H1 (cell line): Measurements from ENCODE around the gene CHSY1. TPM values are rescaled to one million over a fixed set of nuclear protein-coding genes. Genes with fewer than 3 reads are reported as not detected.

Source experiments
- CTCF ChIA-PET: fragments of 300-600 bp; sonication (Branson Sonifier 250); formaldehyde crosslinking; loops from one replicate; lab custom pipeline; 2021; ENCODE audit not compliant: partially characterized antibody; lab: Charles Lee
- POLR2A ChIA-PET: fragments of 300-600 bp; sonication (Branson Sonifier 250); formaldehyde crosslinking; loops from one replicate; lab custom pipeline; 2021; ENCODE audit warnings: inconsistent platforms; ENCODE audit not compliant: partially characterized antibody; lab: Charles Lee
- DNase-seq, 2 experiments: peaks; one replicate each; pipeline versions ENCODE4 v3.0.0 to v3.0.0-alpha.2; 2010 to 2022; ENCODE audit warnings: low spot score in 2 of 2, low read depth in 1 of 2, mixed read lengths in 1 of 2
- FAIRE-seq: peaks from 2 replicates; lab custom pipeline; 2011; peaks lifted over from hg19 to GRCh38; lab: Jason Lieb, UNC
- H2AFZ ChIP-seq: 2 replicates; pipeline ENCODE4 v1.8.1; 2012; ENCODE audit warnings: low read length, inconsistent platforms
- H2AK5ac ChIP-seq: 2 replicates; pipeline ENCODE4 v1.6.1; 2013; ENCODE audit warnings: low read depth, low read length
- H2BK120ac ChIP-seq: replicated peaks from 2 replicates; pipeline ENCODE3; 2013; ENCODE audit warnings: low read depth, low read length, inconsistent platforms
- H2BK12ac ChIP-seq: 2 replicates; pipeline ENCODE4 v1.6.1; 2013; ENCODE audit warnings: low read depth, low read length
- H2BK15ac ChIP-seq: 2 replicates; pipeline ENCODE4 v1.6.1; 2013; ENCODE audit warnings: low read length
- H2BK20ac ChIP-seq: 2 replicates; pipeline ENCODE4 v1.6.1; 2013; ENCODE audit warnings: low read length
- H2BK5ac ChIP-seq: 2 replicates; pipeline ENCODE4 v1.6.1; 2013; ENCODE audit warnings: low read depth, low read length
- H3K14ac ChIP-seq: 2 replicates; pipeline ENCODE4 v1.6.1; 2013; ENCODE audit warnings: inconsistent platforms; ENCODE audit not compliant: insufficient read length
- H3K18ac ChIP-seq: 2 replicates; pipeline ENCODE4 v1.6.1; 2013; ENCODE audit warnings: low read length; ENCODE audit errors: extremely low read depth
- H3K23ac ChIP-seq: 2 replicates; pipeline ENCODE4 v1.6.1; 2013; ENCODE audit warnings: inconsistent platforms; ENCODE audit not compliant: insufficient read length
- H3K23me2 ChIP-seq: 2 replicates; pipeline ENCODE4 v1.6.1; 2013; ENCODE audit warnings: low read depth, low read length
- H3K27ac ChIP-seq: 2 replicates; pipeline ENCODE4 v1.6.1; 2011; ENCODE audit warnings: low read depth, low read length, inconsistent platforms
- H3K27me3 ChIP-seq, 4 experiments: replicated peaks in 1 of 4; 1 replicate in 1 of 4; 2 replicates in 3 of 4; pipeline versions ENCODE4 v1.6.1 to v1.8.1; 2011 to 2013; ENCODE audit warnings: low read length in 3 of 4, mild to moderate bottlenecking in 3 of 4, inconsistent platforms in 2 of 4, mixed read lengths in 2 of 4, moderate library complexity in 1 of 4; ENCODE audit not compliant: control insufficient read depth in 3 of 4, insufficient read depth in 3 of 4; ENCODE audit errors: extremely low read depth in 1 of 4
- H3K36me3 ChIP-seq, 4 experiments: 2 replicates each; pipeline versions ENCODE4 v1.6.1 to v1.8.1; 2011 to 2013; ENCODE audit warnings: mild to moderate bottlenecking in 4 of 4, low read length in 3 of 4, moderate library complexity in 2 of 4, control low read depth in 1 of 4, inconsistent platforms in 1 of 4; ENCODE audit not compliant: insufficient read depth in 4 of 4, control insufficient read depth in 2 of 4
- H3K4ac ChIP-seq: replicated peaks from 2 replicates; pipeline ENCODE3; 2013; ENCODE audit warnings: low read length, low read depth, mixed read lengths, inconsistent platforms; ENCODE audit not compliant: insufficient read length
- H3K4me1 ChIP-seq, 4 experiments: replicated peaks in 1 of 4; 1 replicate in 1 of 4; 2 replicates in 3 of 4; pipeline versions ENCODE4 v1.6.1 to v1.8.1; 2011 to 2013; ENCODE audit warnings: low read length in 3 of 4, inconsistent platforms in 2 of 4, mixed read lengths in 1 of 4; ENCODE audit not compliant: insufficient read depth in 4 of 4, control insufficient read depth in 3 of 4
- H3K4me2 ChIP-seq, 2 experiments: 2 replicates each; pipeline versions ENCODE4 v1.6.1 to v1.8.1; 2011 to 2013; ENCODE audit warnings: low read depth in 2 of 2, low read length in 2 of 2, control low read depth in 1 of 2, inconsistent platforms in 1 of 2, mild to moderate bottlenecking in 1 of 2; ENCODE audit not compliant: insufficient read depth in 1 of 2
- H3K4me3 ChIP-seq, 4 experiments: fragments of 200-600, 300-600 bp in 1 of 4; sonication (generic), shearing (Covaris generic), sonication (Bioruptor Twin) in 1 of 4; 2 replicates each; pipeline versions ENCODE4 v1.5.1 to v1.8.1; 2011 to 2016; ENCODE audit warnings: low read length in 4 of 4, low read depth in 3 of 4, control low read depth in 2 of 4, inconsistent platforms in 2 of 4, mild to moderate bottlenecking in 2 of 4, mixed read lengths in 1 of 4, moderate library complexity in 1 of 4; ENCODE audit not compliant: insufficient read depth in 2 of 4; ENCODE audit errors: extremely low read depth in 1 of 4
- H3K56ac ChIP-seq: replicated peaks from 2 replicates; pipeline ENCODE3; 2013; ENCODE audit warnings: low read depth, mild to moderate bottlenecking, mixed read lengths, low read length, inconsistent platforms; ENCODE audit not compliant: insufficient read length
- H3K79me1 ChIP-seq: 2 replicates; pipeline ENCODE4 v1.6.1; 2013; ENCODE audit warnings: low read depth, low read length, control low read depth
- H3K79me2 ChIP-seq, 2 experiments: 2 replicates each; pipeline versions ENCODE4 v1.6.1 to v1.8.1; 2012 to 2013; ENCODE audit warnings: low read length in 2 of 2, mild to moderate bottlenecking in 2 of 2, inconsistent platforms in 1 of 2; ENCODE audit not compliant: insufficient read depth in 2 of 2, control insufficient read depth in 1 of 2
- H3K9ac ChIP-seq, 4 experiments: replicated peaks in 1 of 4; 1 replicate in 1 of 4; 2 replicates in 3 of 4; pipeline versions ENCODE4 v1.6.1 to v1.8.1; 2011 to 2013; ENCODE audit warnings: low read depth in 3 of 4, low read length in 3 of 4, control low read depth in 2 of 4, mild to moderate bottlenecking in 2 of 4, moderate library complexity in 2 of 4, inconsistent platforms in 1 of 4; ENCODE audit errors: extremely low read depth in 1 of 4
- H3K9me3 ChIP-seq, 2 experiments: 2 replicates each; pipeline versions ENCODE4 v1.6.1 to v1.8.1; 2012 to 2013; ENCODE audit warnings: mild to moderate bottlenecking in 2 of 2, moderate library complexity in 2 of 2, control low read depth in 1 of 2, inconsistent platforms in 1 of 2, low read depth in 1 of 2, low read length in 1 of 2, mixed read lengths in 1 of 2; ENCODE audit not compliant: insufficient read depth in 2 of 2
- H4K20me1 ChIP-seq, 2 experiments: replicated peaks in 1 of 2; 2 replicates each; pipeline versions ENCODE3 to v1.8.1; 2011 to 2013; ENCODE audit warnings: inconsistent platforms in 2 of 2, low read length in 2 of 2, mild to moderate bottlenecking in 1 of 2; ENCODE audit not compliant: insufficient read depth in 2 of 2, control insufficient read depth in 1 of 2
- H4K5ac ChIP-seq: 2 replicates; pipeline ENCODE4 v1.6.1; 2013; ENCODE audit warnings: low read length, low read depth, mixed read lengths, inconsistent platforms; ENCODE audit not compliant: insufficient read length
- H4K8ac ChIP-seq: 2 replicates; pipeline ENCODE4 v1.8.0; 2013; ENCODE audit warnings: mild to moderate bottlenecking, moderate library complexity, low read length, inconsistent platforms; ENCODE audit not compliant: insufficient read depth; ENCODE audit errors: extremely low read depth
- H4K91ac ChIP-seq: replicated peaks from 2 replicates; pipeline ENCODE3; 2013; ENCODE audit warnings: low read length, mixed read lengths, inconsistent platforms; ENCODE audit not compliant: insufficient read length
- CBX5 ChIP-seq: fragments of 300-800, 300-1000 bp; sonication (generic); IDR thresholded peaks from 2 replicates; pipeline ENCODE4 v1.7.1; 2016; ENCODE audit warnings: antibody characterized with exemption, low read length, low read depth
- CEBPB ChIP-seq: IDR thresholded peaks from 2 replicates; pipeline ENCODE4 v1.6.1; 2012; ENCODE audit warnings: low read depth, low read length
- EGR1 ChIP-seq: IDR thresholded peaks from 2 replicates; pipeline ENCODE4 v1.6.1; 2011; ENCODE audit warnings: low read depth, low read length, borderline replicate concordance
- EP300 ChIP-seq, 2 experiments: IDR thresholded peaks; 1 replicate in 1 of 2; 2 replicates in 1 of 2; pipeline ENCODE4 v1.6.1; 2011 to 2012; ENCODE audit warnings: low read depth in 2 of 2, low read length in 2 of 2, mild to moderate bottlenecking in 2 of 2, borderline replicate concordance in 1 of 2, inconsistent platforms in 1 of 2, moderate library complexity in 1 of 2
- EZH2 ChIP-seq: fragments of 200-600 bp; sonication (generic); IDR thresholded peaks from 2 replicates; pipeline ENCODE4 v1.7.1; 2012; ENCODE audit warnings: low read depth, mild to moderate bottlenecking, moderate library complexity, low read length, inconsistent platforms; ENCODE audit not compliant: severe bottlenecking
- HDAC2 ChIP-seq, 2 experiments: fragments of 300-600 bp in 1 of 2; sonication (generic) in 1 of 2; IDR thresholded peaks; 2 replicates each; pipeline ENCODE4 v1.6.1; 2011 to 2012; ENCODE audit warnings: low read depth in 2 of 2, low read length in 2 of 2, mild to moderate bottlenecking in 2 of 2, moderate library complexity in 2 of 2, borderline replicate concordance in 1 of 2, inconsistent platforms in 1 of 2
- JUN ChIP-seq: IDR thresholded peaks from 2 replicates; pipeline ENCODE4 v1.6.1; 2011; ENCODE audit warnings: low read depth, mild to moderate bottlenecking, improper control_type of control experiment, low read length
- RBBP5 ChIP-seq: IDR thresholded peaks from 2 replicates; pipeline ENCODE4 v1.7.1; 2012; ENCODE audit warnings: low read depth, mild to moderate bottlenecking, inconsistent platforms, low read length, moderate library complexity, borderline replicate concordance
- SIRT6 ChIP-seq: IDR thresholded peaks from one replicate; pipeline ENCODE4 v1.7.1; 2012; ENCODE audit warnings: low read length, inconsistent platforms
- SRF ChIP-seq: IDR thresholded peaks from 2 replicates; pipeline ENCODE4 v1.6.1; 2011; ENCODE audit warnings: mild to moderate bottlenecking, low read depth, low read length, moderate library complexity
- SUZ12 ChIP-seq: fragments of 200-600 bp; sonication (generic); IDR thresholded peaks from 2 replicates; pipeline ENCODE4 v1.6.1; 2012; ENCODE audit warnings: mild to moderate bottlenecking, inconsistent platforms, low read length, moderate library complexity, mixed read lengths
- TEAD4 ChIP-seq: IDR thresholded peaks from 2 replicates; pipeline ENCODE4 v1.6.1; 2012; ENCODE audit warnings: low read depth, low read length, inconsistent platforms, mixed read lengths
- ZNF274 ChIP-seq: IDR thresholded peaks from 2 replicates; pipeline ENCODE4 v1.7.0; 2012; ENCODE audit warnings: low read length, borderline replicate concordance; ENCODE audit errors: extremely low read depth
- WGBS, 2 experiments: shearing (Covaris generic) in 1 of 2; methylation state at CpG; one replicate each; pipeline versions ENCODE4 v1.1.6 to v1.1.7; 2013 to 2015; ENCODE audit warnings: low lambda C conversion rate in 2 of 2, mixed read lengths in 2 of 2, inconsistent platforms in 1 of 2, low coverage in 1 of 2, missing lambda C conversion rate in 1 of 2; ENCODE audit not compliant: insufficient replicate concordance in 2 of 2, insufficient coverage in 1 of 2, insufficient read length in 1 of 2; ENCODE audit errors: extremely low coverage in 1 of 2, missing lambda C conversion rate in 1 of 2; 5-methylcytosine and 5-hydroxymethylcytosine counted together
- polyA plus RNA-seq, 7 experiments: library from polyadenylated mRNA; depleted of rRNA in 3 of 7; stranded (reverse) in 5 of 7; unstranded in 2 of 7; fragments of >200 nt in 5 of 7; fragments of 200-250 nt in 2 of 7; gene quantifications; 1 replicate in 5 of 7; 2 replicates in 1 of 7; 4 replicates in 1 of 7; pipeline versions ENCODE4 v1.2.1 to v1.2.3, GENCODE V29; 2011 to 2013; ENCODE audit warnings: missing spikeins in 2 of 7, mixed read lengths in 2 of 7
- total RNA-seq: library from RNA; stranded (reverse); fragmentation: NEBNext Ultra II Directional; extraction: Animal tissue kit (Norgen Biotek cat#: 25700); gene quantifications from 2 replicates; pipeline ENCODE4 v1.2.1, GENCODE V29; 2021

Gene CHSY1
- total and polyA plus RNA-seq, 2 of the 8 experiments (the other 6 are each of a cell fraction or from before 2014, with no cell fraction given), result 24.9 to 60.7 TPM

- no peak overlapping the region for H3K18ac ChIP-seq
- CTCF ChIA-PET, result interaction anchor here (0.6 to 2.7 kb wide), 6 partner anchors 9 to 206 kb away, joined by 3 to 9 read pairs (median 4); no protein-coding TSS in a partner anchor
- POLR2A ChIA-PET, result interaction anchor here (1.4 kb wide), 1 partner anchor 14 kb away, joined by 4 read pairs; no protein-coding TSS in a partner anchor
- H3K79me2 ChIP-seq, result peaks cover 25 to 100% of the 10 kb centered on the region in 2 experiments
- H2BK120ac ChIP-seq, result no peak overlapping the region
- H3K79me1 ChIP-seq, result peaks cover 18% of the 10 kb centered on the region
- no peak overlapping the region for H3K9ac ChIP-seq
- H2BK20ac ChIP-seq, result no peak overlapping the region
- H4K20me1 ChIP-seq, result peaks cover 10 to 27% of the 10 kb centered on the region in 2 experiments
- no peak overlapping the region for H2BK5ac ChIP-seq
- H2BK12ac ChIP-seq, result no peak overlapping the region
- no peaks in the 10 kb centered on the region for H3K9me3 ChIP-seq
- H4K91ac ChIP-seq, result no peak overlapping the region
- H3K36me3 ChIP-seq, result peaks cover 0 to 5% (median 2%) of the 10 kb centered on the region in 4 experiments; a peak in 1 of 8 replicates
- no peak overlapping the region for H3K23ac ChIP-seq
- H3K4me2 ChIP-seq, result no peak overlapping the region
- H4K8ac ChIP-seq, result no peak overlapping the region
- no peak overlapping the region for H3K4ac ChIP-seq
- H3K27me3 ChIP-seq, result no peaks in the 10 kb centered on the region
- no peaks in the 10 kb centered on the region for H3K23me2 ChIP-seq
- H2AK5ac ChIP-seq, result no peak overlapping the region
- no peak overlapping the region for H3K56ac ChIP-seq
- no peak overlapping the region for H3K4me3 ChIP-seq
- no peak overlapping the region for H2BK15ac ChIP-seq
- H3K27ac ChIP-seq, result no peak overlapping the region
- no peak for DNase-seq
- peaks cover 0 to 5% (median 1%) of the 10 kb centered on the region in 4 experiments; a peak in 2 of 7 replicates for H3K4me1 ChIP-seq
- FAIRE-seq, result no peak
- no peak overlapping the region for H2AFZ ChIP-seq
- no peak overlapping the region for H4K5ac ChIP-seq
- H3K14ac ChIP-seq, result no peak overlapping the region
- 96% methylated on average over 4 of the region's 4 CpGs; no CpG with 5 or more reads in 1 of the 2 experiments for whole genome bisulfite sequencing, 2 experiments
- TF ChIP-seq CEBPB (no peak), SIRT6 (no peak), SUZ12 (no peak), EP300 (IDR thresholded peaks at IDR 0.05; ENCODE audit: borderline replicate concordance in 1 of 2, low read depth in 2 of 2, low read length in 2 of 2) (no peak), ZNF274 (no peak), TEAD4 (no peak), JUN (no peak), HDAC2 (IDR thresholded peaks at IDR 0.05; ENCODE audit: borderline replicate concordance in 1 of 2, low read depth in 2 of 2, low read length in 2 of 2) (no peak), EGR1 (no peak), CBX5 (no peak), EZH2 (no peak), SRF (no peak), RBBP5 (no peak)
These were observed 29.9 kb downstream of the CHSY1 start for GRCh38 chr15:101221902-101222301.
